Activated CD8-positive, alpha-beta memory T cell treated with anti-CD3 and anti-CD28 coated beads for 48 hours (primary cell): ENCODE data around the gene ZNFX1.
A peak's percentile ranks its signal among the peaks of the same experiment; 100 is the strongest.
"Not testable (repeated sequence)": the region's sequence is repeated elsewhere in the genome, so short reads cannot be mapped to it uniquely, and the experiment has no call there.

Experiments used
- DNase-seq, 3 experiments: peaks; one replicate each; pipeline ENCODE4 v3.0.0-alpha.2; 2020; ENCODE audit warnings: low read depth in 2 of 3, low spot score in 2 of 3

The ZNFX1 gene

DNA sequence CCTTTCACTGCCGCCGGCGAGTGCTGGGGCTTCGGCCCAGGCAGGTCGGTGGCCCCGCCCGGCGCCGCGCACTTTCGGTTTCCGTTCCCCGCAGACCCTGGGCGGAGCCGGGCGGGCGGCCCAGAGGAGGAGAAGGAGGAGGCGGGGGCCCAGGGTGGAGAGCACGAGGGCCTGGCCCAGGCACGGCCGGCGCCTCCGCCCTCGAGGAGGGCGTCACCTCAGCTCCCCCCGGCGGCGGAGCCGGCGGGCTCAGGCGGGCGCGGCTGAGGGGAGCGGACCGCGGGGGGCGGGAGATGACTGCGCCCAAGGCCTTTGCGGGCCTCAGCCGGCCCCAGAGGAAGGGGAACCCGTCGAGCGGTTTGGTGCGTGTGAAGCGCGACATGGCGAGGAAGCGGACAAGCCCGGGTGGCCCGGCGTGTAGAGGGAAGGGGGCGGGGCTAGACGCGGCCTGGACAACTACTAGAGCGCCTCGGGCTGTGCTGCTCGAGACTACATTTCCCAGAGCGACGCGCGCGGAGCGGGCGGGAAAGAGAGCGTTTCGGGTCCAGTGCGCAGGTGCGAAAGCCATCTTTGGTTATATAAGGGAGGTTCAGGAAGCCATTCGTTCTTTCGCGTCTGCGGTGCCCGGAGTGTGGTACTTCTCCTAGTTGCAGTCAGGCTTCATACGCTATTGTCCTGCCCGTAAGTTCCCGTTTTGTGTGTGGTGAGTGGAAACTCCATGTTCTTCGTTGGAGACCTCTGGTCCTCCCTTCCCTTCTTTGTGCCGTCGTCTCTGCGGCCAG, at the start of gene ZNFX1:
ZNFX1 (minus strand) TSS at position 22 of the 782 bp plus-strand sequence. CDS start 2,218 bp downstream, outside the sequence.
- peak; percentile 95 to 98 (median 97) for DNase-seq

DNA sequence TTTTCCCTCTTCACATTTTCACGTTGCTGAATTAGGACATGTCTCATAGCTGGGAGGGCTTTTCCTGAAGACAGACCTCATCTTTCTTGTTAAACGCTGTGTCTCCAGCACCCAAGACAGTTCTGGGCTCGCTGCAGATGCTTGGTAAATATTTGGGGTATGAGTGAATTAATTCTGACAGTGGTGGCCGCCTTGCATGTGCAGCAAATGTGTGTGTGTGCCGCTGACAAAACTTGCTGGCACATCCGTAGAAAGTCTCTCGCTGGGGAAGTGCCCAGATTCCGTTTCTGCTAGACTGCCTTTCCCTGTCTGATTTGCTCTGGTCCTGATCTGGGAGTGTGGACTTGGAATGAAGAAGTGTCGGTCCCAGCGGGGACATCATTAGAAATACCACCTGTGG, 48.2 kb upstream of the ZNFX1 start:
- no peak for DNase-seq

DNA sequence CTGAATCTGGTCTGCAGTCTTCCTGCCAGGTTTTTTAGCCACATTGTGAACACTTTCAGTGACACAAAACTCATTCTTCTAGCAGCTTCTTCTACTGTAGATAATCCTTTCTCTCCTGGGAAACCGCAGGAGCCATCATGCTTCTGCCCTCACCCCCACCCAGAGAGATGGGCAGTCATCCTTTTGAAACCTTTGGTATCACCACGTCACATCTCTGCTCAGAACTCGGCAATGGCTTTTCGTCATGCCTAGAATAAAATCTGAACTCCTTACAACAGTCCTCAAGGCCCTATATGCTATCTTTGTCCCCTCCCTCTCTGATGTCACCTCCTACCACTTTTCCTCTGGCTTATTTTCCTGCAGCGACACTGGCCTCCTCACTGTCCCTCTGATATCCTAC, 46.4 kb upstream of the ZNFX1 start:
- no peak for DNase-seq

DNA sequence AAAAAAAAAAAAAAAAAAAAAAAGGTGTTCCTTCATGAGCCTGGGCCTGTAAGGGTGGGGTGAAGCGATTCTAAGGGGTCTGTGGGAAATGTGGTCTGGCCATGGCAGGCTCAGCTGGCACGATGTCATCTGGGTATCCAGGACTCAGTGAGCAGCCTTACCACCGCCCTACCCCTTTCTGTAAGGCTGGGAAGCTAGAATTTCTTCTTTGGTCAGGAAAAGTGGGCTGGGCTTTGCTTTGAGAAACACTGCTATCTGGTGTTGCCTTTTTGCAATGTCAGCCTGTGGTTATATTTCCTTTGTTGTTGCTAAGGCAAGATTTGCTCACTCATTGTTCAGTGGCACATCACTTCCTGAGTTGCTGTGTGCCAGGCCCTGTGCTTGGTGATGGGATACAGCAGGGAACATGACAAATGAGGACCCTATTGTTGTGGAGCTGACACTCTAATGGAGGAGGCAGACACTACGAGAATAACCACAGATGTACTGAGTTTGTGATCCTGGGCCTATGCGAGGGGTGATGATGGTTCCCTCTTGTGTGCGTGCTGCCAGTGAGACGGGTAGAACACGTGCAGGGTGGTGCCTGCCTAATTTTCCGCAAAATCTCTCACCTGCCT, 45.9 kb upstream of the ZNFX1 start:
- DNase-seq, result no peak

DNA sequence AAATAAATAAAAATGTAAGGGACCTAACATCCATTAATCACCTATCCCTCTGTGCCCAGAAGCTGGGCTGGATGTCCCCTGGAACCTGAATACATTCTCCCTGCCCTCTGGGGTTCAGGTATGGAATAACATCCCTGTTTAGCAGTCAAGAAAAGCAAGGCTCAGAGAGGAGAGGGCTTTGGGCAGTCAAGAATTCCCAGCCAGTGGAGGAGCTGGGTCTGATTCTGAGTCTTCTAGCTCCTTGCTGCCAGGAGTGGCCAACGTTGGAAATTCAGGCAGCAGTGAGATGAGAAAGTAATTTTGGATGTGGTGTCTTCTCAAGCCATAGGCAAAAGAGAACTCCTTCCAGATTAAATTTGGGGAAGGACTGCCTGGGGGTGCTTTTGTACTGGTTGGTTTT, 42.6 kb upstream of the ZNFX1 start:
- DNase-seq, result no peak

DNA sequence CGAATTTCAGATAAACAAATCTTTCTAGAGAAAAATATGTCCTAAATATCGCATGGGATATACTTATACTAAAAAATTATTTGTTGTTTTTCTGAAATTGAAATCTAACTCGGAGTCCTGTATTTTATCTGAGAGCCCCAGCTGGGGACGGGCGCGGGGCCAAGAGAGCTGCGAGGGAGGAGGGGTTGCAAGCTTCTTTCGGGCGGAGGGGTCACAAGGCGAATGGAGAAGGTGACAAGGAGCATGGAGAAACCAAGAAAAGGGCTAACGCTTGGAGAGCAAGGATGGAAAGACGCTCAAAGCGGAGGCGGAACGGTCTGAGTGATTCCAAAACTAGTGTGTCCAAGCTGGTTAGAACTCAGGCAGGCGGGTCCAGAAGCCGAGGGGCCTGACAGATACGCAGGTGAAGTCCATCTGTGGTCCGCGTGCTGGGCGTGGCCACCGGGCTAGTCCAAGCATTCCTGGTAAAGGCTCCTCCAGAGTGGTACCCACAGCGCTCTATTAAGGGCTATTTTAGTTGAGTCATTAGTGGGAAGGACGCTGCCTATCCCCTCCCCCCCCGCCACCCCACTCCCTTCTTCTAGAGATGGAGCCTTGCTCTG, 41.5 kb upstream of the ZNFX1 start:
- DNase-seq, result no peak

DNA sequence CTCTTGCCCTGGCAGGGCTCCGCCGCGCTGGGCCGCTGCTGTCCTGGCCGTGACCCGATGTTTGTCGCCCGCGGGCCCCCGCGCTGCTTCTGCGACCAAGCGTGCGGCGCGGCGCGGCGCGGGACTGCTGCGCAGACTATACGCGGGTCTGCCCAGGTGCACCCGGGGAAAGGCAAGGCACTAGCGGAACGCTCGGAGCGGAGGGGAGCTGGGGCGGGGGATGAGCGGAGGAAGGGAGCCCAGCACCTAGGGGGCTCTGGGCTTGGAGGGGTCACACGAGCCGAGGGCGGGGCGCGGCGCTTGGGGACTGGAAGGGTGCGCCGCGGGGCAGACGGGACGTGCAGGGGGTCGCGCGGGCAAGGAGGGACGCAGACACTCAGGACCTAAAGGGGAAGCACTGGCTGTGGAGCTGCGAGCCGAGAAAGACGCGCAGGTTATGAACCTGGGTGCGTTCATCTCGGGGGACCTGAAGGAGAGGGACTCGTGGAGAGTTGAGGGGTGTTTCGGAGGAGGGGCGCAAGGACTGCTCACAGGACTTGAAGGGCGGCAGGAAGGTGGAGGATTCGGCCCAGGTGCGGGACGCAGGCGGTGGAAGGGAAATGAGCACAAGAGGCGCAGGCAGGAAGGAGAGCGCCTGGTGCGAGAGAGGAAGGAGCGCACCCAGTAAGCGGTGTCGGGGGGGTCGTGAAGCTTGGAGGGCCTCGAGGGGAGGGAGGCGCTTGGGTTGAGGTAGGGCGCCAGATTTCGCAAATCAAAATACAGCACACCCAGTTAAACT, 40.8 kb upstream of the ZNFX1 start:
- no peak for DNase-seq

GRCh38 chr20:49318091-49318429, 40.2 kb upstream of the ZNFX1 start:
- no peak for DNase-seq

DNA sequence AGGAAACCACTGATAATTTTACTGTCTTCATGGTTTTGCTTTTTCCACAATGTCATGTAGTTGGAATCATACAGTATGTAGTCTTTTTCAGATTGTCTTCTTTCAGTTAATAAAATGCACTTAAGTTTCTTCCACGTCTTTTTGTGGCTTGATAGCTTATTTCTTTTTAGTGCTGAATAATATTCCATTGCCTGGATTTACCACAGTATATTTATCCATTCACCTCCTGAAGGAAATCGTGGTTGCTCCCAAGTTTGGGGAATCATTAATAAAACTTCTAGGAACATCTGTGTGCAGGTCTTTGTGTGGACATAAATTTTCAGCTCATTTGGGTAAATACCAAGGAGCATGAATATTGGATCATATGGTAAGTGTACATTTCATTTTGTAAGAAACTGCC, 38.8 kb upstream of the ZNFX1 start:
- no peak for DNase-seq

GRCh38 chr20:49315580-49315979, 37.7 kb upstream of the ZNFX1 start:
- no peak for DNase-seq

DNA sequence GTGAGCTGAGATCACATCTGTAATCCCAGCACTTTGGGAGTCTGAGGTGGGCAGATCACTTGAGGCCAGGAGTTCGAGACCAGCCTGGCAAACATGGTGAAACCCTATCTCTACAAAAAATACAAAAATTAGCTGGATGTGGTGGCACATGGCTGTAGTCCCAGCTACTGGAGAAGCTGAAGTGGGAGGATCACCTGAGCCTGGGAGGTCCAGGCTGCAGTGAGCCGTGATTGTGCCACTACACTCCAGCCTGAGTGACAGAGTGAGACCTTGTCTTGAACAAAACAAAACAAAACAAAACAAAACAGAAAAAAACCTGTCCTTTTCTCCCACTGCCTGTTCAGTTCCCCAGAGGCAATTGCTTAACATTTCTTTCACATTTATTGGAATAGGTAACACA, 36.2 kb upstream of the ZNFX1 start:
- not testable (repeated sequence) for DNase-seq

GRCh38 chr20:49313283-49313682, 35.4 kb upstream of the ZNFX1 start:
- DNase-seq, result no peak

- DNase-seq, result no peak
Observed at GRCh38 chr20:49312661-49313060, 34.8 kb upstream of the ZNFX1 start.

- DNase-seq, result no peak
Observed at GRCh38 chr20:49310705-49311104, 32.8 kb upstream of the ZNFX1 start.

GRCh38 chr20:49308875-49309274, 31.0 kb upstream of the ZNFX1 start:
- DNase-seq, result no peak

DNA sequence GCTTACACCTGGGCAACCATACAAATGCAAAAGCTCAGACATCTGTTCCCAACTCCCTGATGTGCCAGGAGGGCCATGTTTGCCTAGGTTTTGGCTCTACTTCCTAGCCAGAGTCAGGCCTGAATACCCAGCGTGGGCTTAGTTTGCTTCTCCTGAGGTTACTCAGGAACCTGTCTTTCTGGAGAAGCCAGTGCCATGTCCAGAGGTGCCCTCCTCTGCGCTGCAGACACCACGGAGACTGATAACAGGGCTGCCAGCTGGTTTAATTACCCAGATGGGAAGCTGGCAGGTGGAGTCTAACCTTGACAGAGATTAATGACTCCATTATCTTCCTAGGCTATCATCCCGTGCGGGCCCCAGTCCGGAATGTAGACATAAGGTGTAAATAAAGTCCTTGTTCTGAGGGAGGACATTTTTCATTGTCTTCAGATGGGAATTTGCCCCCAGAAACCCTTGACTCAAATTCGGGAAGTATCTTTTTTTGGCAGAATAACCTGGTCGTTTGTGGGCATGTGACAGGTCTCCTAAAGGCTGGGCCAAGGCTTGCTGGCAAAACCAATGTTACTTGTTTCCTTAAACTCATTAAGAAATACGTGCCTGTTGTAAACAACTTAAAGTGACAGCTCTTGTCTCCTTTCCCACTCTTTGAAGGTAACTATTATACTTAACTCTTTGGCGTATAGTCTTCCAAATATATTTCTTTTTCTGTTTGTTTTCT, 29.2 kb upstream of the ZNFX1 start:
- DNase-seq, result no peak

- no peak for DNase-seq
Observed at GRCh38 chr20:49303065-49303552, 25.3 kb upstream of the ZNFX1 start.

DNA sequence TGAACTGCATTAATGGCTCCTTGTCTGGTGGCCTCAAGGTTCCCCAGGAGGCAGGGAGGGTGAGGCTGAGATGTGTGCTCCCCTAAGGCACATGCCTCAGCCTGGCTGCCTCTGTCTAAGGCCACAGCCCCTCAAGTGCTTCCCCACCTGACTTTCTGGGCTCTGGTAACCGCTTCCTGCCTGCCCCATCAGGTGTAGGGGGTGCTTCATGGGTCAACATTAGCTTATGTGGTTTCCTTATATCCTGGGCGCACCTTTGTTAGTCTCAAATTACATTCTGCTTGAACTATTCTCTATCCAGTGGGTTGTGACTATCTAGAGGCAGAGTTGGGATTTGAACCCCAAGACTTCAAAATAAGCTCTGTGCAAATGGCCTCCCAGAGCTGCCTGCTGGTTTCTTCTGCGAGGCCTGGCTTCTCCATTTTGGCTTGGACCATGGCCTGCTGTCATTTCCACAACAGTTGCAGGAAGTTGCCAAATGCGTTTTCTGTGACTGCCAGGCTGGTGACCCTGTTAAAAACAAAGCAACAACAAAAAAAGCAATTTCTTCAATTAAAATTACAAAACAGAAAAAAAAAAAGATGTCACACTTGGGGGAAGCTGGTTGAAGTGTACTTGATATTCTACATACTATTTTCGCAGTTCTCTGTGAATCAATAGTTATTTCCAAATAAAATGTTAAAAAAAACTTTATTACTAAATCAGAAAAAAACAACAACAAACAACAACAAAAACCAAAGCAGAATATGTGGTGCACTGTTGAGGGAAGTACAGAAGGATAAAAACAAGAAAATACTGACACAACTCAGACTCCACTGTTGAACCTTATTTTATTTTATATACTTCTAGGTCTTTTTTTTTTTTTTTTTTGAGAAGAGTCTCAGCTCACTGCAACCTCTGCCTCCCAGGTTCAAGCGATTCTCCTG, 20.0 kb upstream of the ZNFX1 start:
- no peak for DNase-seq

DNA sequence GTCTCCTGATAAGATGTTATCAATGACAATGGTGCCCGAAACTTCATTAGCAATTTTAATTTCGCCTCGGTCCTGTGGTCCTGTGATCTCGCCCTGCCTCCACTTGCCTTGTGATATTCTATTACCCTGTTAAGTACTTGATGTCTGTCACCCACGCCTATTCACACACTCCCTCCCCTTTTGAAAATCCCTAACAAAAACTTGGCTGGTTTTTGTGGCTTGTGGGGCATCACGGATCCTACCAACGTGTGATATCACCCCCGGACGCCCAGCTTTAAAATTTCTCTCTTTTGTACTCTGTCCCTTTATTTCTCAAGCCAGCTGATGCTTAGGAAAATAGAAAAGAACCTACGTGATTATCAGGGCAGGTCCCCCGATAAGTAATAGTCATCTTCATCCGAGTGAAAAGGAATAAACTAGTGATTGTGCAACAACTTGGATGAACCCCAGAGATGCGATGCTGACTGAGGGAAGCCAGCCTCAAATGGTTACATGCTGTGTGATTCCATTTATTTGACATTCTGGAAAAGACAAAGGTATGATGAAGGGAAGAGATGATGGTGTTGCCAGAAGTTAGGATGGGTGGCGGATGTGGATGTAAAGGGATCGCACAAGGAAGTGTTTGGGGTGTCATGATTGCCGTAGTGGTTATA, 16.3 kb upstream of the ZNFX1 start:
- DNase-seq, result not testable (repeated sequence)
